ENCODE results near the gene MPPE1. TPM values are rescaled to one million over a fixed set of nuclear protein-coding genes. Genes with fewer than 3 reads are reported as not detected.

MPPE1 gene
- total and polyA plus RNA-seq, 2 donors from 2014 or later = 48.1 to 71.8 TPM

DNA sequence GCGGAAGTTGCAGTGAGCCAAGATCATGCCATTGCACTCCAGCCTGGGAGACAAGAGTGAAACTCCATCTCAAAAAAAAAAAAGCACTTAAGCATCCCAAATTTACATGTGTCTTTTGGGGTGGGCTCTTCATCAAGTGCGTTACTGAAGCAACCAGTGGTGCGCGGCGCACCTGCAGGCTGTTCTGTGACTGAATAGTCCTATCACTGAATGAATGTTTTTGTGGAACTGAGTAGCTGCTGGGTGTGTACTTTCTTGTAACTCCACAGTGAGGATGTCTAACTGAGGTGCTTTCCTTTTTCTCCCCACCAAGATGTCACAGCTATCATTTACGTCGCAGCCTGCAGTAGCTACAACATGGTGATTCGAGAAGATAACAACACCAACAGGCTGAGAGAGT is 39.9 kb downstream of the MPPE1 start:
- Histone ChIP-seq H3K4me1 (ENCODE audit: control insufficient read depth in 2 of 3, insufficient read depth in 2 of 3, low read depth in 1 of 3, low read length in 3 of 3) (no peaks in the 10 kb centered on the region), H3K9ac (ENCODE audit: low read length in 3 of 3) (no peak overlapping the region), H3K9me3 (ENCODE audit: control insufficient read depth in 2 of 3, insufficient read depth in 1 of 3, low read length in 3 of 3) (no peaks in the 10 kb centered on the region), H3K27me3 (ENCODE audit: control insufficient read depth, insufficient read depth, low read length) (no peaks in the 10 kb centered on the region), H3K4me3 (ENCODE audit: low read length in 3 of 3) (no peak overlapping the region), H3K27ac (ENCODE audit: low read depth in 2 of 2, low read length in 2 of 2) (no peak overlapping the region), H3K36me3 (ENCODE audit: control insufficient read depth in 2 of 3, insufficient read depth in 3 of 3, low read length in 3 of 3) (no peaks in the 10 kb centered on the region)
- TF ChIP-seq, protein P1, sequence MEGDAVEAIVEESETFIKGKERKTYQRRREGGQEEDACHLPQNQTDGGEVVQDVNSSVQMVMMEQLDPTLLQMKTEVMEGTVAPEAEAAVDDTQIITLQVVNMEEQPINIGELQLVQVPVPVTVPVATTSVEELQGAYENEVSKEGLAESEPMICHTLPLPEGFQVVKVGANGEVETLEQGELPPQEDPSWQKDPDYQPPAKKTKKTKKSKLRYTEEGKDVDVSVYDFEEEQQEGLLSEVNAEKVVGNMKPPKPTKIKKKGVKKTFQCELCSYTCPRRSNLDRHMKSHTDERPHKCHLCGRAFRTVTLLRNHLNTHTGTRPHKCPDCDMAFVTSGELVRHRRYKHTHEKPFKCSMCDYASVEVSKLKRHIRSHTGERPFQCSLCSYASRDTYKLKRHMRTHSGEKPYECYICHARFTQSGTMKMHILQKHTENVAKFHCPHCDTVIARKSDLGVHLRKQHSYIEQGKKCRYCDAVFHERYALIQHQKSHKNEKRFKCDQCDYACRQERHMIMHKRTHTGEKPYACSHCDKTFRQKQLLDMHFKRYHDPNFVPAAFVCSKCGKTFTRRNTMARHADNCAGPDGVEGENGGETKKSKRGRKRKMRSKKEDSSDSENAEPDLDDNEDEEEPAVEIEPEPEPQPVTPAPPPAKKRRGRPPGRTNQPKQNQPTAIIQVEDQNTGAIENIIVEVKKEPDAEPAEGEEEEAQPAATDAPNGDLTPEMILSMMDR (IDR thresholded peaks at IDR 0.05; ENCODE audit: borderline replicate concordance, extremely low read depth, insufficient read depth) = no peak
- intact Hi-C loops (cut with DNase I) = no loop called here
- FAIRE-seq (no peak), DNase-seq (no peak)

DNA sequence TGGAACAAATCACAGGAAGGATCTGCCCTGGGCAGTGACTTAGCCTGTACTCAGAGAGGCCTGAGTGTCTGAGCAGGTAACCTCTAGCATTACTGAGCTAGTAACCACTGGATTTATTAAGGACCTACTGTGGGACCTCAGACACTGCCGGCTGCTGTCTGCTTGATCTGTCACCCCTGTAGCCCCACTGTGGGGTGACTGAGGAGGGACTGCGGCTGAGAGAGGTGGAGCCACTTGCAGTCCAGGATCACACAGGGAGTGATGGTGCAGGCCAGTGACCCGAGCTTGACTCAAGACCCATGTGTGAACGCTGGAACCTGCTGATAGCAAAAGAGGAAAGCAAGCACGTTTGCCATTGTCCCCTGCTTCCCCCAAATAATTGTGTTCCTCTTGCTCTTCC is 41.4 kb downstream of the MPPE1 start:
- no peaks in the 10 kb centered on the region for H3K36me3 ChIP-seq (ENCODE audit: control insufficient read depth in 2 of 3, insufficient read depth in 3 of 3, low read length in 3 of 3)
- H3K27me3 ChIP-seq (ENCODE audit: control insufficient read depth, insufficient read depth, low read length) = no peaks in the 10 kb centered on the region
- intact Hi-C loops (cut with DNase I) = no loop called here
- no peaks in the 10 kb centered on the region for H3K9me3 ChIP-seq (ENCODE audit: control insufficient read depth in 2 of 3, insufficient read depth in 1 of 3, low read length in 3 of 3)
- DNase-seq = no peak
- no peaks in the 10 kb centered on the region for H3K4me1 ChIP-seq (ENCODE audit: control insufficient read depth in 2 of 3, insufficient read depth in 2 of 3, low read depth in 1 of 3, low read length in 3 of 3)
- FAIRE-seq = no peak
- TF ChIP-seq, protein P1 (IDR thresholded peaks at IDR 0.05; ENCODE audit: borderline replicate concordance, extremely low read depth, insufficient read depth) = no peak
- H3K27ac ChIP-seq (ENCODE audit: low read depth in 2 of 2, low read length in 2 of 2) = no peak overlapping the region
- no peak overlapping the region for H3K9ac ChIP-seq (ENCODE audit: low read length in 3 of 3)
- H3K4me3 ChIP-seq (ENCODE audit: low read length in 3 of 3) = no peak overlapping the region

DNA sequence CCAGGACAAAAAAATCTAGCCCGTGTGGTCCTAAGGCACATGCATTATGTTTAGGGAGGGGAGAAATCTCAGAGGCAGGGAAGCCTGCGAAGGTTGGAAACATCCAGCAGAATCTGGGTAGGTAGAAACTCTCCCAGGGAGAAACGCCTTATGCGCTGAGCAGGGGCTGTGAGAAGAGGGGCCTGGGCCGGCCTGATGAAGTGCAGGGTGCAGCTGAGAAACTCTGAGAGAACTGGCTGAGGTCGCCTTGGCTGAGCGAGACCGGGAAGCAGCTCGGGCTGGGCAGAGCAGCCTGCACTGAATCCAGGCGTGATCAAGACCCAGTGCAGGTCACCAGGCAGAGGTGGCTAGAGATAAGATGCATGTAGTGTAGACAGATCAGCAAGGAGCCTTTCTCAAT is 41.8 kb downstream of the MPPE1 start:
- Histone ChIP-seq H3K27ac (ENCODE audit: low read depth in 2 of 2, low read length in 2 of 2) (no peak overlapping the region), H3K4me1 (ENCODE audit: control insufficient read depth in 2 of 3, insufficient read depth in 2 of 3, low read depth in 1 of 3, low read length in 3 of 3) (no peaks in the 10 kb centered on the region), H3K9ac (ENCODE audit: low read length in 3 of 3) (no peak overlapping the region), H3K9me3 (ENCODE audit: control insufficient read depth in 2 of 3, insufficient read depth in 1 of 3, low read length in 3 of 3) (no peaks in the 10 kb centered on the region), H3K4me3 (ENCODE audit: low read length in 3 of 3) (no peak overlapping the region), H3K36me3 (ENCODE audit: control insufficient read depth in 2 of 3, insufficient read depth in 3 of 3, low read length in 3 of 3) (no peaks in the 10 kb centered on the region), H3K27me3 (ENCODE audit: control insufficient read depth, insufficient read depth, low read length) (no peaks in the 10 kb centered on the region)
- FAIRE-seq (no peak), DNase-seq (no peak)
- TF ChIP-seq, protein P1 (IDR thresholded peaks at IDR 0.05; ENCODE audit: borderline replicate concordance, extremely low read depth, insufficient read depth) = no peak
- intact Hi-C loops (cut with DNase I) = no loop called here

DNA sequence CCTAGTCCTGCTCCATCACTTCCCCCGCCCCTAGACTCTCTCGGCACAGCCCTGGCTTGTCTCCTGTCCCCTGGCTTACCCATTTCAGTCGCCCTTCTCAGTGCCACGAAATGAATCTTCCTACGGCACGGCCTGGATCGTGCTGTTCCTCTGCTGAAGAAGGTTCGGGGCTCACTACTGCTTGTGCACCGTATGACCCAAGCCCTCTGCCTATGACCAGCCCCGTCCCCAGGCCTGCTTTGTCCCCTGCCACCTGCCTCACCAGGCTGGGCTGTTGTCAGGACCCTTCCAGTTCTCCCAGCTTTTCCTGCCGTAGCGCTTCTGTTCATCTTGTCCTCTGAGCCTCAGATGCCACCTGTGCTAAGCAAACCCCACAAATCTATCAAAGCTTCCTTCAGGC is 43.0 kb downstream of the MPPE1 start:
- DNase-seq = no peak
- FAIRE-seq = no peak
- Histone ChIP-seq H3K4me3 (ENCODE audit: low read length in 3 of 3) (no peak overlapping the region), H3K27me3 (ENCODE audit: control insufficient read depth, insufficient read depth, low read length) (no peaks in the 10 kb centered on the region), H3K27ac (ENCODE audit: low read depth in 2 of 2, low read length in 2 of 2) (no peak overlapping the region), H3K9me3 (ENCODE audit: control insufficient read depth in 2 of 3, insufficient read depth in 1 of 3, low read length in 3 of 3) (no peaks in the 10 kb centered on the region), H3K36me3 (ENCODE audit: control insufficient read depth in 2 of 3, insufficient read depth in 3 of 3, low read length in 3 of 3) (no peaks in the 10 kb centered on the region), H3K9ac (ENCODE audit: low read length in 3 of 3) (no peak overlapping the region), H3K4me1 (ENCODE audit: control insufficient read depth in 2 of 3, insufficient read depth in 2 of 3, low read depth in 1 of 3, low read length in 3 of 3) (no peaks in the 10 kb centered on the region)
- intact Hi-C loops (cut with DNase I) = no loop called here
- TF ChIP-seq, protein P1 (IDR thresholded peaks at IDR 0.05; ENCODE audit: borderline replicate concordance, extremely low read depth, insufficient read depth) = no peak
